Measurements from ENCODE around the gene PLCL1.

PLCL1 gene

DNA sequence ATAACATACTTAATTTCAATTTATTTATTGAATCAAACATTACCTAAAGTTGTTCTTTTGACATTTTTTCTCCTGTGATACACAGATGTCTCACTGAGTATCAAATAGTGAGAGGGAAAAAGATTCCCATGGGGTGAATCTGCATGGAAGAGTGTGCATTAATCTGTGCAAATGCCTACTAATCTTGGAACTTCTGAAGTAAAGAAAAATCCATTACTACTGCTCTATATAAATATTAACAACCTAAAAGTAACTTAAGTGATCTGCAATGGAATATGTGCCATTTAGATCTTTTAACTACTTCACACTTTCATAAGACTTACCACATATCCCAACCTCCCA lies 125.5 kb downstream of the PLCL1 start:
- DNase-seq = no peak

DNA sequence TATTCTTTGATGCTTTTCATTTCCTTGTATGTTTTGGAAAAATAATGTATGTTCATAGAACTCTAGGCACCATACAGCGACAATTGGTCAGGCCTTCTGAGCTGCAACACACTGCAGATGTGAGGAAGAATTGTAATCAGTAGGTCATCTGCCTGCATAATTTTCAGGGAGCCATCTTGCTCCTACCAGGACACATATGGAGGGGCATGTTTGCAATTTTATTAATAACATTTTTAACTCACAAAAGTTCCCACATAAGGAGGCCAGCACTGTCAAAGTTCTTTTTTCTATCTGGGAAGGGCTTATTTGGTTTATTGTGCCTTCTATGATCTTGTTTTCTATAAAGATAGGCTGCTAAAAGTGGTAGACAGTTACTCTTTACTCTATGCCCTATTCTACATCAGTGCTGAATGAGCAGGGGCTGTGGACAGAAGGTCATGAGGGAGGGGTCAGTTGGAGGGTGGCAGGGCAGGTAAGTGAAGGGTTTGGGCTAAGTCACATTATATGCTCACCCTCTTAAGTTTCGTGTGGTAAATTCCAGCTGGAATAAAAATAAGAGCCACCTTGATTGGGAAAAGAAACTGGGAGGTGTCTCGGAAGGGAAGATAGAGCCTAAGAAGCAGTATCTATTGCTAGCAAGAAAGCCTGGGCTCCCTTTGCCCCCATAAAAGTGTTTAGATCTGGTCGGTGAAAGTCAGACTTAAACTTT lies 126.3 kb downstream of the PLCL1 start:
- no peak for DNase-seq

DNA sequence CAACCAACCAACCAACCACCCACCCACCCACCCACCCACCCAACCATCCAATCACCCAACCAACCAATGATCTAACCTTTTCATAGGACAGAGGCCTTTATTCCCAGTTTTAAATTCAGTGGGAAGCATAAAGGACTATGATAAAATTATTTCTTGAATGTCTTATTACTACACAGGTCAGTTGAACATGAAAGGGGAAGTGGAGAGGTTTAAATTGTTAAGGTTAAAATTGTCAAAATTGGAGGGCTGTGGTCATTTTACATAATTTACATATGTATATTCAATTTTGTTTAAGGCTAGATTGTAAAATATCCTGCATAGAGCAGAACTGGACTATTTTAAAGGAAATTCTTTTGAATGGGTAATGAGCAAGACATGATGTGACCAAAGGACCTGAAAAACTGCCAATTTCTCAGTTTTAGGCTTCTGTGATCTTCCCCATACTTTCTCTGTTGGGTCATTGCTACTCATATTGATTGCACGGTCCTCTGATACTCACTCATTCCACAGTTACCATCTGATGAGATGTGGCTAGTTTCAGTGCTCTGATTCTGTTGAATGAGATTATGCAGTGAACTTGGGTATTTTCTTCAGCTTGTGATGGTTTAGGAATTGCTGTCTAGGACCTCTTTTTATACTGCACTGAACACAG lies 127.4 kb downstream of the PLCL1 start:
- DNase-seq = no peak

DNA sequence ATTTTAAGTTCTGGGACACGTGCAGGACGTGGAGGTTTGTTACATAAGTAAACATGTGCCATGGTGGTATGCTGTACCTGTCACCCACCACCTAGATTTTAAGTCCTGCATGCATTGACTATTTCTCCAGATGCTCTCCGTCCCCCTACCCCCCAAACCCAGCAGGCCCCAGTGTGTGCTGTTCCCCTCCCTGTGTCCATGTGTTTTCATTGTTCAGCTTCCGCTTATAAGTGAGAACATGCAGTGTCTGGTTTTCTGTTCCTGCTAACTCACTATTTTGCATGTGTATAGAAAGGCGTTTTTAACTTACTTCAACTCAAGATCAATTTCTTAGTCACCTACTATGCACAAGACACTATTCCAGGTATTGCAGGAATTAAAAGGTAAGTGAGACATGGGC lies 128.0 kb downstream of the PLCL1 start:
- DNase-seq = no peak

DNA sequence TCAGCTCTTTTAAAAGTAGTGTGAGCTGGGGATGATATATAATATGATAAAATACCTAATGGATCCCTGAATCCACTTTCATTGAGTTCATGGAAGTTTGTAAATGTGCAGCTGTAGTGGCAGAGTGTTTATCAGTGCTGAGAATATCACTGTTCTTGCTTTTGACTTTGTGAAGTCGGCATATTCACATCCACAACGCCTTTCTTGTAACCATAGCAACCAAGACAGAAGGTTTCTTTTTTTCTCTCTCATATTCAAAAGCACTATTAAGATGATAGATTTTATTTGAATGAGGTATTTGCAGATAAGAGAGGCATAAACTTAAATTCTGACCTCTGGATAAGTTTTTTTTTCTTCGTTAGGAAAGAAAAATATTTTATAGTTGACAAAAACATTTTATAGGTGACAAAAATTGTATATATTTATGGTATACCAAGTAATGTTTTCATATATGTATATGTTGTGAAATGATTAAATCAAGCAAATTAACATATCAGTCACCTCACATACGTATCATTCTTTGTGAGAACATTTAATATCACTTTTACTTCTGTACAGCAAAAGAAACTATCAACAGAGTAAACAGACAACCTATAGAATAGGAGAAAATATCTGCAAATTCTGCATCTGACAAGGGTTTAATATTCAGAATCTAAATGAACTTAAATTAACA lies 130.0 kb downstream of the PLCL1 start:
- no peak for DNase-seq

DNA sequence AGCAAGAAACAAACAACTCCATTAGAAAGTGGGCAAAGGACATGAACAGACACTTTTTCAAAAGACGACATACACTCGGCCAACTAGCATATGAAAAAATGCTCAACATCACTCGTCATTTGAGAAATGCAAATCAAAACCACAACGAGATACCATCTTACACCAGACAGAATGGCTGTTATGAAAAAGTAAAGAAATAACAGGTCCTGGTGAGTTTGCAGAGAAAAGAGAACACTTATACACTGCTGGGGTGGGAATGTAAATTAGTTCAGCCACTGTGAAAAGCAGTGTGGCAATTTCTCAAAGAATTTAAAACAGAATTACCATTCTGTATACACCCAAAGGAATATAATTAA lies 130.5 kb downstream of the PLCL1 start:
- no peak for DNase-seq

DNA sequence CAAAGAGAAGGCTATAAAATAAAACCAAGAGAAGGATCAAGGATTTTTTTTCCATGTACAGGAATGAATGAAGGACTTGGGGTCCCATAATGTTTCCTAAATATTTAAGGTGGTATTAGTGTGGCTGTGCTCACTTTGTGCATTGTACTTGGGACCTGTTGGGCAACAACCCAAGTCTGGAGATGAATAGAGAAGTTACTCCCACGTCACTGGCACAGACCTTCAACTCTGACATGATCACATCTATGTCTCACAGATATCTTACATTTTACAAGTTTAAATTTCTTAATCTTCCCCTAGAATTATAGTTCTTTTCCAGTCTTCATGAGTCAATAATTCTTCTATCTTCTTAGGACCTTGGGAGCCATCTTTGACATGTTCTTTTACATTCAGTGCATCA lies 133.4 kb downstream of the PLCL1 start:
- DNase-seq = no peak

DNA sequence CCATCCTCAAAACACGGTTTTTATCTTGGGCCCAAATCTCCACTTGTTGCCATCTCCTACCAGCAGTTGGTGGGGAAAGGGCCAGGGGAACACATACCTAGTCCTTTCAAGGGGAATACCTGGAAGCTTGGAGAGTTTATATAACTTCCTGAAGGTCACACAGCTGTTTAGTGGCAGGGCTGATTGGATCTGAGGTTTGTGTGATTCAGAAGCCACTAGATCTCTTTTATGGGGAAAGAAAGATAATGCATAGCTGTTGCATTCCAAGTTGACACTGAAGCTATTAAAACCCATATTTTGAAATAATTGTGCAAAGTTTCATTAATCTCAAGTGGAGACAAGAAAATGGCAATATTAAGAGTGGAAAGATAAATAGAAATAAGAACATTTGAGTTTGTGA lies 134.2 kb downstream of the PLCL1 start:
- DNase-seq = no peak

DNA sequence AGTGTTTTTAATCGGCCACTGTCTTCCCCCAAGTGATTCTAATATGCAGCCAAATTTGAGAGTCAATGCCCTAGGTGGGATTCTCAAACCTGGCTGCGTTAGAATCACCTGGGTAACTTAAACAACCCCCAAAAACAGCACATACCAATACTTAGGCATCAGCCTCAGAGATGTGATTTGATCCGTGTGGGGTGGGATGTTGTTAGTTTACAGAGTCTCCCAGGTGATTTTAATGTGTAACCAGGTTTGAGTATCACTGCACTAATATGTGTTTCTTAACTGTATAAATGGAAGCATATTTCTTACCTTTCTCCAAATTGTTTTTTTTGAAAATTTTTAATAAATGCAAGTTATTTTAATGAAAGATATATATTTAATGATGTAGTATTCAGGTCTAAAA lies 135.4 kb downstream of the PLCL1 start:
- DNase-seq = no peak

DNA sequence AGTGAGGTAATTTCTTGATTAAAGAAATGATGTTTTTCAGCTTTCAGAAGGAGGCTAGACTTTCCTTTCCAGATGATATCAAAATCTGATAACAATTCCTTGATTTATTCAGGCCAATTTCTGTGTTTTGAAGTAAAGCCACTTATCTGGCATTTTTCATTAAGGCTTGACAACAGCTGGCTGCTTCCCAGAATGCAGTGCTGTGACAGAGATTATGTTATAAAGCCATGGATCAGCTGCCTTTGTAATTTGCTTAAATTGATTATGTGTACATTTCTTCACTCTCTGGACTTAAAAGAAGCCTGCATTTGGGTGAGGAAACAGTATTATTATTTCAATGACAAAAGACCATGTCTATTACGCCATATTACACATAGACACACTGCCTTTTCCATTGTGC lies 136.0 kb downstream of the PLCL1 start:
- DNase-seq = no peak

DNA sequence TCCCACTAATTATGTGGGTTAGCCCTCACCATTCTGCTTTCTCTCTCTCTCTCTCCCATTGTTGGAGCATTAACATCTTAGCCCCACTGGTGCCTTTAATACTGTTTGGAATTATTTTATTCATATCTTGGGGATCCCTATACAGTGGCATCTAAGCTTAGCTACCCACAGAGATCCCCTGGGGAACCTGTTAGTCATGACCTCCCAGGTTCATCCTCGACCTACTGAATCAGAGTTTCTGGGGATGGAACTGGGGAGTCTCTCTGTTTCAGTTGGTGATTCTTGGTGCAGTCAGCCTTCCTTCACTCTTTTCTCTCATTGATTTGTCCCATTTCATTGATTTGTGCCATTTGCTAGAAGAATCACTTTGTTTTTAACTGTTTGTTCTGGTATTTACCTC lies 137.3 kb downstream of the PLCL1 start:
- no peak for DNase-seq

DNA sequence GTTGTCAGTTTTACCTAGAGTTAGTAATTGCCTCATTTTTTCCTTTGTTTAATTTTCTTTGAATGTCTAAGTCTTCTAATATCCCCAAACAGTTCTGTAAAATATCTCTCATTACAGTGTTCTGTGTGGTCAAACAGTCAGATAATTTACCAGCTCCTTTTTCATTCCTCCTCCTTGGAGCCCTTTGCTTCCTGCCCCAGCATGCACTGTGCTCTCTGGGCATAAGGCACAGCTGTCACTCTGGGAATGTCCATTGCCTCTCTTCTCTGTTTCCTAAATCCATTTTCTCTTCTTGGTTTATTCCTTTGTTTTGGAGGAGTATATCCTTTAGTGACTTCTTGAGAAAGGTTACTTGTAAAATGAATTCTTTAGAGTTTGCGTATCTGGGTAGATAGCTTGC lies 139.3 kb downstream of the PLCL1 start:
- no peak for DNase-seq

DNA sequence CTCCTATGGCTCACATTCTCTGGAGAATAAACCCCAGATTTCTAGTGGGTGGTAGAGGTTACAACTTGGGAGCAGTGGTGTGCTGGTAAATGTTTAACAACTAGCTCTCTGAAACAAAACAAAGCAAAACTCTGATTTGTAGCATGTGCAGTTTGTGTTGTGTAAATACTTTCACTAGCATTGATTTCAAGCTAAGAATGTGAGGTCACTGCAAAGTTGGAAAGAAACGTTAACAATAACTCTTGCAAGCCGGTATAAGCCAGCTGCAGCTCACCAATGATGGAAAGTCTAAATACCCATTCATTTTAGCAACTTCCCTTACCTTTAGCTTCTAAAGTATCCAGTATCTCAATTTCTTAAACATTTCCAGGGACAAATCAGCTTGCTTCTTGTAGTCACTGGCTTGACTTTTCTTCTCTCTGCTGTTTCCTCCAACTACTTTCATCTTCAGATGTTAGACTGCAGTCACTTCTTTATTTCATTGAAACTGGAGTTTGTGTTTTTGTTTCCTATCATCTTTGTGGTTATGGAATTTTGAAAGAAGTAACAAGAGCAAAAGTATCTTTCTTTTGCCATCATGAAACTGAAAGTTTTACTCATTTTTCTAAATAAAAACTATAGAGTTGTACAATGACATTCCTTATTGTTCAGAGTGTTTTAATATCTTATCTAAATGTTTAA lies 140.2 kb downstream of the PLCL1 start:
- DNase-seq = no peak

DNA sequence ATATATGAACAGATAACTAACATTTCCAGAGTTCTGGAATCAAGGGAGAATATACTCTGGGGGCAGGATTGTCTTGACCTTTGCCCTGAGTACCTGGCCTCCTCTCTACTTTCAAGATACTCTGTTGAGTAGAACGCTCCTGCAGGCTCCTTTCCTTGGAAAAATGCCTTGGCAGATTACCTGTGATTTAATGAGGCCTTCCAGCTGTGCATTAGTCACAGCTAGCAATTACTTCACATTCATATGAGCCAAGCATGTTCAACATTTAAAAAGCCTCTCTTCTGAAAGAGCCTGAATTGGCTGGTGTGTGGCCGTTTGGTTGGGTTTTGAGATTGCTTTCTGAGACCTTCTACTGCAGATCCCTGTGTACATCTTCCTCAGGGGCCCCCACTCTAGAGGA lies 142.2 kb downstream of the PLCL1 start:
- DNase-seq = no peak

DNA sequence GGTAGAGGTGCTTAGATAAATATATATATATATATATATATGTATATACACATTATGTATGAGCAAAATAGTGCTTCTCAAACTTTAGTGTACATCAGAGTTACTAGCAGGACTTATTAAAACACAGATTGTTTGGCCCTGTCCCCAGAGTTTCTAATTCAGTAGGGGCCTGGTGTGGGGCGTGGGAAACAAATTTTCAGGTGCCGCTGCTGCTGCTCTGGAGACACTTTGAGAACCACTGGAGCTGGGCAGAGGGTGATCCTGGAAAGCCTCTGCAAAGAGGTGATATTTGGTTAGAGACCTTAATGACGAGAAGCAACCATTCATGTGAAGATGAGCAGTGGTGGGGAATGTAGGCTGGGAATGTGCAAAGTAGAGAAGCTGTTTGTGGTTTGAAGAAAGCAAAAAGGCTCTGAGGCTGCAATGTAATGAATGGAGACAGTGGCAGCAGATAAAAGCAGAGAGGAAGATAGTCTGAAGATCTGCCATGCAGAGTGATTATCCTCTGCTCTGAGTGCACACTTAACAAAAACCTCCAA lies 142.9 kb downstream of the PLCL1 start:
- DNase-seq = no peak

DNA sequence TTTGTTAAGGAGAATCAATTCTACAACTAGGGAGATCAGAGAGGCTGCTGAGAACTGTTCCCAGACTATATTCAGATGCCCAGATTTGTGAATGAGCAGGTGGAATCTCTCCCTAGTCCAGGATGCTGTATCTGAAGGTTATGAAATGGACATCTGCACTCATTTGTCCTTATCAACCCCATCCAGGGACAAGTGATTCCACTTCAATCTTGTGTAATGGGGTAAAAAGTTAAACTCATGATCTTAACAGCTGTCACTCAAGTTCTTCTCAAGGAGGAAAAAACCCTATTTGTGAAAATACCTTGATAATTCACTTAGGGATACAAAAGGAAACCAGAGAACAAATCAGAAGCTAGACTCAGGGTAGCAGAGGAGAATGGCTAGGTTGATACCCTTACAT lies 144.8 kb downstream of the PLCL1 start:
- DNase-seq = no peak

DNA sequence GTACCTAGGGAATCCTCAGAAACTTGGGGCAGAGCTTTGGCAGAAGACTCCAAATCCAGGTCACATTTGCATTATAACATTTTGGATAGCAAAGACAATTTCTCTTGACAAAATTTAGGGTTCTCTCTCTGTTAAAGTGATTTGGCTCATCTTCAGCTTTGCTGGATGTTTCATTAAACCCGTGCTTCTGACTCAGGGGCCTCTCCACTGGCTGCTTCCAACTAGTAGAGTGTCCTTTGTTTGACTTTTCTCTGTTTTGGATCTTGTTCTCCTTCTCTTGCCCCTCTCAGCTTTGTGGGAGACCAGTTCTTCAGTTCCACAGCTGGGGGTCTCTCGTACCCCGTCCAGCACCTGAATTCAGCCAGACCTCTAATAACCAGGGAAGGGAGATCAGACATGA lies 145.6 kb downstream of the PLCL1 start:
- no peak for DNase-seq

DNA sequence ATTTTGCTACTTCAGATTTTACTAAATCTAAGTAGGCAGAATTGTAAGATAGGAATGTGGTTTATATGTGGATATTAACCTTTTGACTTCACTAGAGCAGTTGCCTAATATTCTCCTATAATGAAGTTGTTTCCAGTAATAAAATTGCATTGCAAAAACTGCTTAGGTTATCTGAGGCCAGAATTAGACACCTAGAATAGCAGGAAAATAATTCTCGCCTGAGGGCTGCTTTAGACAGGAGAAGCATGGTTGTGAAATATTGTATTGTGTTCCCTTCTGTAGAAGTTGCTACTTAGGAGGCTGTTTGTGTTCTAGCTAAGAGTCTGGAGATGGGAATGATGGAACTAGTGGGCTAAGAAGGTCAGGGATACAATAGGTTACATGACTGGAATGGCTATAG lies 146.3 kb downstream of the PLCL1 start:
- no peak for DNase-seq

DNA sequence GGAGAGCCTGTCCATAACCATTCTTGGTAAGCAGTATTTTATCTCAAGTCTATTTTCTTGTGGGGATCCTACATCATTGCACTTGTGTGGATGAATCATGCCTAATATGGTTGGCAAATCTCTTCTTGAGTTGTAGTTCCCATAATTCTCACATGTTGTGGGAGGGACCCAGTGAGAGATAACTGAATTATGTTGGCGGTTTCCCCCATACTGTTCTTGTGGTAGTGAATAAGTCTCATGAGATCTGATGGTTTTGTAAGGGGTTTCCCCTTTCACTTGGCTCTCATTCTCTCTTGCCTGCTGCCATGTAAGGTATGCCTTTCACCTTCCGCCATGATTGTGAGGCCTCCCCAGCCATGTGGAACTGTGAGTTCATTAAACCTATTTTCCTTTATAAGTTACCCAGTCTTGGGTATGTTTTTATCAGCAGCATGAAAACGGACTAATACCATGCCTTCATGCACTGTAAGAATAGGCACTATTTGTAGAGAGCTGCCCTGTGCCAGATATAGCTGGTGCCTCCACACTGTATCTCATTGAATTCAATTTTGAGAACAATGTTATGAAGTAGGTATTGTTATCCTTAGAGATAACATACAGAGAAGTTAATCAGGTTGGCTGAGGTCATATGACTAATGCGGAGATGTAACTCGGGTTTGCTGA lies 148.3 kb downstream of the PLCL1 start:
- no peak for DNase-seq

DNA sequence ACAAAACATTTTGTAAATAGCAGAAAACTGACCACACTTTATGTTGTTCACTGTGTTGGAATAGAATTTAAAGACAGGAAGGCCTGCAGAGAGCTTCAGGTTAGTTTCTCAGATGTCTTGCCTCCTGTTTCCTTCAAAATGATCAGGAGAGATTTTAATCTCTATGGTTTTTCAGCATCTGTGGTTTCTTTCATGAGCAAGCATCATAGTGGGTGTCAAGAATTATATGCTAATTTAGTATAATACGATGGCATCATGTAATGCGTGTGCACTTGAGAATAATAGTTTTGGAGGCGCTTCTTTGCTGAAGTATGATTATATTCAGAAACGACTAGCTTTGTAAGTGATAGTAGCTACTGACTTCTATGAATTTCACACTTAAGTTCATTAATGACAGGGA lies 149.9 kb downstream of the PLCL1 start:
- no peak for DNase-seq

DNA sequence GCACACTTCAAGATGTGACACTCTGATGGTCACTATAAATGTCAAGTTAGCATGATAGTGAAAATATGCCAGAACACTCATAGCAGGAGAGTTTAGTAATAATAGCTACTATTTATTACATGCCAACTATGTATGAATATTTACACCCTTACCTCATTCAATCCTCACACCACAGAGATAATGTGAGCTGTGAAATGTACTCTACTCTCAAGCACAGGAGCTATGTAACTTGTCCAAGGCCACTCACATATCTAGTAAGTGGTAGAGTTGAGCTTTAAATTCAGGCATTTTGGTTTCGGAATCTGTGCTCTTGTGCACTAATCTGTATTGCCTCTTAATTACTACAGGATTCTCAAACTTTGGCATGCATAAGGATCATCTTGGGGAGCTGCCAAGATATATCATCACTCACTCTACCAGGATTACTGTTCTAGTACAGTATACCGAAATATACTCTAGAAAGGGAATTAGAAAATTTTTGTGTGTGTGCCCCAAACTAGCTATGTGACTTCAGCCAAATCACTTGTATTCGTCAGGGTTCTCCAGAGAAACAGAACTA lies 154.3 kb downstream of the PLCL1 start:
- no peak for DNase-seq

DNA sequence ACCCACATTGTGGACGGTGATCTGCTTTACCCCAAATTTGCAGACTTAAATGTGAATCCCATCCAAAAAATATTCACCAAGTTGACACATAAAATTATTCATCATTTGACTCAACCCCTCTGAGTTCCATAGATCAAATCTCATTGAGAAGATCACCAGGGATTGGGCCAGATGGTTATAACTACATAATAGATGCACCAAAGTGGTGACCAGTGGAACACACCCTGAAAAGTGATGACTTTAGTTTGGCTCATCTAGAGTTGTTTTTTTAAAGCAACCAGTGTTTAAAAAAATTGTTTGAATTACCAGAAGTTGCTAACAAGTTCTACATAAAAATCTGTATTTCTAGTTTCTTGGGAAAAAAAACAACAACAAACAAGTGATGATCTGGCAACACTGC lies 155.0 kb downstream of the PLCL1 start:
- DNase-seq = no peak

DNA sequence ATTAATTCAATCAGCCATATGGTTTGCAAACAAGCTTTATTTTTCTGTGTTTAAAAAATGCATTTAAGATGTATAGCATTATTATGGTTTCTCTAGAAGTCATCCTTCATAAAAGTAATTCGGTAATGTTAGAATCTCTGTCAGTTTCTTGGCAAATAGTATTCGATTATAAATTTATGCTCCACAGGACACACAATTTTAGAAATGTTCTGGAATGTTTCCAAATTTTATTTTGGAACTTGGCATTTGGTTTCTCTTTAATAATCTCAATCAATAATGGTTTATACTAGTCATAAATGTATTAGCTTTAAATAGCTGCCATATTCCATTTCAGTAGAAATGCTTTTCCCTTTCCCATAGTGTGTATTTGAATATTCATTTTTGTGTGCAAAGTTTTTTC lies 156.4 kb downstream of the PLCL1 start:
- no peak for DNase-seq
